OCI-LY1 (cell line): ENCODE data around the gene DOK5.

ENCODE experiments used
- H2AFZ ChIP-seq: fragments of 200-600 bp; sonication (generic), shearing (Covaris generic); 2 replicates; pipeline ENCODE4 v1.6.0; 2014; ENCODE audit warnings: antibody characterized with exemption, mild to moderate bottlenecking, low read length
- H3F3A ChIP-seq: fragments of 200-600 bp; sonication (generic), shearing (Covaris generic); 2 replicates; pipeline ENCODE4 v1.6.0; 2014; ENCODE audit warnings: mild to moderate bottlenecking, antibody characterized with exemption, low read length, moderate library complexity; ENCODE audit not compliant: insufficient read depth
- H3K27ac ChIP-seq: fragments of 200-600 bp; sonication (generic); 2 replicates; pipeline ENCODE4 v1.5.1; 2014; ENCODE audit warnings: low read length, mixed run types, mild to moderate bottlenecking, low read depth; ENCODE audit not compliant: poor library complexity, severe bottlenecking
- H3K27me3 ChIP-seq: fragments of 200-600 bp; sonication (generic); 2 replicates; pipeline ENCODE4 v1.6.0; 2014; ENCODE audit warnings: antibody characterized with exemption, mild to moderate bottlenecking, low read length, moderate library complexity; ENCODE audit not compliant: insufficient read depth
- H3K36me3 ChIP-seq: fragments of 200-600 bp; sonication (generic); 2 replicates; pipeline ENCODE4 v1.6.1; 2014; ENCODE audit warnings: mild to moderate bottlenecking, antibody characterized with exemption, low read length, moderate library complexity, mixed read lengths; ENCODE audit not compliant: insufficient read depth
- H3K4me1 ChIP-seq: fragments of 200-600 bp; sonication (generic); 2 replicates; pipeline ENCODE4 v1.5.1; 2014; ENCODE audit warnings: mild to moderate bottlenecking, low read length, moderate library complexity; ENCODE audit not compliant: insufficient read depth, severe bottlenecking
- H3K4me2 ChIP-seq: fragments of 200-600 bp; sonication (generic), shearing (Covaris generic); 2 replicates; pipeline ENCODE4 v1.6.1; 2014; ENCODE audit warnings: low read length
- H3K4me3 ChIP-seq: fragments of 200-600 bp; sonication (generic); 2 replicates; pipeline ENCODE4 v1.5.1; 2014; ENCODE audit warnings: low read length, low read depth, mild to moderate bottlenecking, mixed read lengths; ENCODE audit not compliant: poor library complexity, severe bottlenecking
- H3K79me2 ChIP-seq: fragments of 200-600 bp; shearing (Covaris generic); 2 replicates; pipeline ENCODE4 v1.6.1; 2016; ENCODE audit warnings: mixed run types, low read length, mixed read lengths; ENCODE audit not compliant: insufficient read depth
- H3K9ac ChIP-seq: fragments of 200-600 bp; sonication (generic), shearing (Covaris generic); 2 replicates; pipeline ENCODE4 v1.6.1; 2014; ENCODE audit warnings: mild to moderate bottlenecking, low read length, mixed read lengths
- H3K9me2 ChIP-seq: fragments of 200-600 bp; sonication (generic), shearing (Covaris generic); 2 replicates; pipeline ENCODE4 v1.6.1; 2014; ENCODE audit warnings: low read depth, mild to moderate bottlenecking, low read length, mixed read lengths
- H3K9me3 ChIP-seq: fragments of 200-600 bp; shearing (Covaris generic); 2 replicates; pipeline ENCODE4 v1.6.1; 2014; ENCODE audit warnings: low read length, mixed read lengths
- H4K20me1 ChIP-seq: fragments of 200-600 bp; sonication (generic), shearing (Covaris generic); 2 replicates; pipeline ENCODE4 v1.6.0; 2016; ENCODE audit warnings: mild to moderate bottlenecking, low read length; ENCODE audit not compliant: insufficient read depth
- CTCF ChIP-seq: fragments of 200-600 bp; sonication (generic), shearing (Covaris generic); IDR thresholded peaks from 2 replicates; pipeline ENCODE4 v1.5.1; 2017; ENCODE audit warnings: mild to moderate bottlenecking, antibody characterized with exemption, low read length, moderate library complexity, mixed read lengths
- EZH2 ChIP-seq: fragments of 200-600 bp; sonication (generic), shearing (Covaris generic); IDR thresholded peaks from 2 replicates; pipeline ENCODE4 v1.8.0; 2017; ENCODE audit warnings: borderline replicate concordance, mixed run types, mild to moderate bottlenecking, antibody characterized with exemption, low read length, moderate library complexity, mixed read lengths

Gene DOK5

GRCh38 chr20:54680439-54680838, 205.0 kb downstream of the DOK5 start:
- H3K79me2 ChIP-seq, result no peaks in the 10 kb centered on the region
- no peak for TF ChIP-seq EZH2
- no peak for TF ChIP-seq CTCF

GRCh38 chr20:54680872-54681619, 205.7 kb downstream of the DOK5 start:
- Histone ChIP-seq H2AFZ (no peak overlapping the region), H3K4me2 (no peak overlapping the region), H3F3A (no peaks in the 10 kb centered on the region), H3K36me3 (no peaks in the 10 kb centered on the region), H4K20me1 (no peaks in the 10 kb centered on the region), H3K9me3 (no peaks in the 10 kb centered on the region), H3K4me3 (no peak overlapping the region), H3K27me3 (no peaks in the 10 kb centered on the region), H3K9ac (no peak overlapping the region), H3K9me2 (no peaks in the 10 kb centered on the region), H3K27ac (no peak overlapping the region), H3K79me2 (no peaks in the 10 kb centered on the region), H3K4me1 (no peaks in the 10 kb centered on the region)
- TF ChIP-seq EZH2 (no peak), CTCF (peak; percentile 76)

More at GRCh38 chr20:54680439-54680838, 205.0 kb downstream of the DOK5 start:
- Histone ChIP-seq H3K4me2 (no peak overlapping the region), H3F3A (no peaks in the 10 kb centered on the region), H3K27me3 (no peaks in the 10 kb centered on the region), H4K20me1 (no peaks in the 10 kb centered on the region), H3K4me1 (no peaks in the 10 kb centered on the region), H3K9me3 (no peaks in the 10 kb centered on the region), H3K36me3 (no peaks in the 10 kb centered on the region), H3K9me2 (no peaks in the 10 kb centered on the region), H2AFZ (no peak overlapping the region), H3K4me3 (no peak overlapping the region), H3K27ac (no peak overlapping the region), H3K9ac (no peak overlapping the region)

- H3K9ac ChIP-seq, result no peak overlapping the region
- TF ChIP-seq CTCF, result no peak
- TF ChIP-seq EZH2, result no peak
- no peak overlapping the region for H3K27ac ChIP-seq
- H3K4me2 ChIP-seq, result no peak overlapping the region
- H3K4me1 ChIP-seq, result no peaks in the 10 kb centered on the region
- no peak overlapping the region for H3K4me3 ChIP-seq
- no peak overlapping the region for H2AFZ ChIP-seq
- H3K36me3 ChIP-seq, result no peaks in the 10 kb centered on the region
- H3K27me3 ChIP-seq, result no peaks in the 10 kb centered on the region
- H4K20me1 ChIP-seq, result no peaks in the 10 kb centered on the region
- H3K9me2 ChIP-seq, result no peaks in the 10 kb centered on the region
- H3K79me2 ChIP-seq, result no peaks in the 10 kb centered on the region
- H3F3A ChIP-seq, result no peaks in the 10 kb centered on the region
- H3K9me3 ChIP-seq, result no peaks in the 10 kb centered on the region
Observed at GRCh38 chr20:54681869-54682268, 206.5 kb downstream of the DOK5 start.
